ENCODE data around the gene TSC1.
A peak's percentile ranks its signal among the peaks of the same experiment; 100 is the strongest.

The TSC1 gene

DNA sequence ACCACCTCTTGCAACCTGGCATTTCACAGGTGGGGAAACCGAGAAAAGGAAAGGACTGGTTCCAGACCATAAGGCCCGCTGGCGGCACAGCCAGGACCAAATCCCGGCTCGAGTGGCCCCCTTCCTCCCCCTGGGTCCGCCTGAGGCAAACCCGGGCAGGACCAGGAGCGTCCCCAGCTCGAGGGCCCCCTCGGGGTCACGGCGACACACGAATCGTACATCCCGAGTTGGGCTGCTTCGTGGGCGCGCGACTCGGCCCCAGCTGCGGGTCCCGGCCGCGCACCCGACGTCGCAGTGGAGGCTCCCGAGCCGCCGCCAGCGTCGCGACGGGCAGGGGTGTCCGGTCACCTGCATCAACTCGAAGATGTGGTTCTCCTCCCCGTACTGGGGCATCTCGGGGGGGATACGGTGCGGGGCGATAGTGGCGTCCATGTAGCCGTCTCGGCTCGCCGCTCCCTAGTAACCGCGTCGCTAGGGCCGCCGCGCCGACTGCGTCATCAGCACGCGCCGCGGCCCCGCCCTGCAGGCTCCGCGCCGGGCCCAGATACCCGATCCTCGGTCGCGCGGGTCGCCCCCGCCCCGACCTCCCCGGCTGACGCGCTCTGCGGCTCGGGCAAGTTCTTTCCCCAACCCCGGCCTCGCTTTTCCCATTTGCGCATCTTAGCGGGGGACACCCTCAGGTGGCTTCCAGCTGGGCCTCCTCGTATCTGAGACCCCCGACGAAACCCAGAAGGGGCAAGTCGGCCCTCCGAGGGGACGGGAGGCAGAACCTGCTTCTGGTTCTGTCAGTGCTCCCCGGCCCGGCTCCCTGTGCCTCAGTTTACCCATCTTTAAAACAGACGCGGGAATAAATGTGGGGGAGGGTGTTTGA lies 66.4 kb downstream of the TSC1 start, which contains the start of gene AK8 (continued):
- TF ChIP-seq ZNF600 (tag by site-specific recombination; IDR thresholded peaks at IDR 0.05) = no peak
- no peak for TF ChIP-seq ZNF266 (tag by site-specific recombination; IDR thresholded peaks at IDR 0.05; ENCODE audit: low read depth)
- TF ChIP-seq, protein P1, sequence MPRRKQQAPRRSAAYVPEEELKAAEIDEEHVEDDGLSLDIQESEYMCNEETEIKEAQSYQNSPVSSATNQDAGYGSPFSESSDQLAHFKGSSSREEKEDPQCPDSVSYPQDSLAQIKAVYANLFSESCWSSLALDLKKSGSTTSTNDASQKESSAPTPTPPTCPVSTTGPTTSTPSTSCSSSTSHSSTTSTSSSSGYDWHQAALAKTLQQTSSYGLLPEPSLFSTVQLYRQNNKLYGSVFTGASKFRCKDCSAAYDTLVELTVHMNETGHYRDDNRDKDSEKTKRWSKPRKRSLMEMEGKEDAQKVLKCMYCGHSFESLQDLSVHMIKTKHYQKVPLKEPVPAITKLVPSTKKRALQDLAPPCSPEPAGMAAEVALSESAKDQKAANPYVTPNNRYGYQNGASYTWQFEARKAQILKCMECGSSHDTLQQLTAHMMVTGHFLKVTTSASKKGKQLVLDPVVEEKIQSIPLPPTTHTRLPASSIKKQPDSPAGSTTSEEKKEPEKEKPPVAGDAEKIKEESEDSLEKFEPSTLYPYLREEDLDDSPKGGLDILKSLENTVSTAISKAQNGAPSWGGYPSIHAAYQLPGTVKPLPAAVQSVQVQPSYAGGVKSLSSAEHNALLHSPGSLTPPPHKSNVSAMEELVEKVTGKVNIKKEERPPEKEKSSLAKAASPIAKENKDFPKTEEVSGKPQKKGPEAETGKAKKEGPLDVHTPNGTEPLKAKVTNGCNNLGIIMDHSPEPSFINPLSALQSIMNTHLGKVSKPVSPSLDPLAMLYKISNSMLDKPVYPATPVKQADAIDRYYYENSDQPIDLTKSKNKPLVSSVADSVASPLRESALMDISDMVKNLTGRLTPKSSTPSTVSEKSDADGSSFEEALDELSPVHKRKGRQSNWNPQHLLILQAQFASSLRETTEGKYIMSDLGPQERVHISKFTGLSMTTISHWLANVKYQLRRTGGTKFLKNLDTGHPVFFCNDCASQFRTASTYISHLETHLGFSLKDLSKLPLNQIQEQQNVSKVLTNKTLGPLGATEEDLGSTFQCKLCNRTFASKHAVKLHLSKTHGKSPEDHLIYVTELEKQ (tag by site-specific recombination; IDR thresholded peaks at IDR 0.05; ENCODE audit: borderline replicate concordance) = 0 out of 2 replicates have a peak, but pooled peaks have one; percentile 5
- TF ChIP-seq, protein P2, sequence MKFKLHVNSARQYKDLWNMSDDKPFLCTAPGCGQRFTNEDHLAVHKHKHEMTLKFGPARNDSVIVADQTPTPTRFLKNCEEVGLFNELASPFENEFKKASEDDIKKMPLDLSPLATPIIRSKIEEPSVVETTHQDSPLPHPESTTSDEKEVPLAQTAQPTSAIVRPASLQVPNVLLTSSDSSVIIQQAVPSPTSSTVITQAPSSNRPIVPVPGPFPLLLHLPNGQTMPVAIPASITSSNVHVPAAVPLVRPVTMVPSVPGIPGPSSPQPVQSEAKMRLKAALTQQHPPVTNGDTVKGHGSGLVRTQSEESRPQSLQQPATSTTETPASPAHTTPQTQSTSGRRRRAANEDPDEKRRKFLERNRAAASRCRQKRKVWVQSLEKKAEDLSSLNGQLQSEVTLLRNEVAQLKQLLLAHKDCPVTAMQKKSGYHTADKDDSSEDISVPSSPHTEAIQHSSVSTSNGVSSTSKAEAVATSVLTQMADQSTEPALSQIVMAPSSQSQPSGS (tag by site-specific recombination; IDR thresholded peaks at IDR 0.05; ENCODE audit: low read depth) = no peak
- TF ChIP-seq KLF7 (tag by site-specific recombination; IDR thresholded peaks at IDR 0.05; ENCODE audit: borderline replicate concordance) = peak; percentile 75; the same call in 1 of the 2 replicates
- TF ChIP-seq ZNF2 (tag by site-specific recombination; IDR thresholded peaks at IDR 0.05) = no peak
- no peak for TF ChIP-seq ZNF223 (tag by site-specific recombination; IDR thresholded peaks at IDR 0.05)
- no peak for TF ChIP-seq ZNF677 (tag by site-specific recombination; IDR thresholded peaks at IDR 0.05)
- TF ChIP-seq, protein P3, sequence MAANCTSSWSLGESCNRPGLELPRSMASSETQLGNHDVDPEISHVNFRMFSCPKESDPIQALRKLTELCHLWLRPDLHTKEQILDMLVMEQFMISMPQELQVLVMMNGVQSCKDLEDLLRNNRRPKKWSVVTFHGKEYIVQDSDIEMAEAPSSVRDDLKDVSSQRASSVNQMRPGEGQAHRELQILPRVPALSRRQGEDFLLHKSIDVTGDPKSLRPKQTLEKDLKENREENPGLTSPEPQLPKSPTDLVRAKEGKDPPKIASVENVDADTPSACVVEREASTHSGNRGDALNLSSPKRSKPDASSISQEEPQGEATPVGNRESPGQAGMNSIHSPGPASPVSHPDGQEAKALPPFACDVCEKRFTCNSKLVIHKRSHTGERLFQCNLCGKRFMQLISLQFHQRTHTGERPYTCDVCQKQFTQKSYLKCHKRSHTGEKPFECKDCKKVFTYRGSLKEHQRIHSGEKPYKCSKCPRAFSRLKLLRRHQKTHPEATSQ (tag by site-specific recombination; IDR thresholded peaks at IDR 0.05) = 0 out of 2 replicates have a peak, but pooled peaks have one; percentile 45
- TF ChIP-seq ZNF473 (tag by site-specific recombination; IDR thresholded peaks at IDR 0.05) = no peak
- TF ChIP-seq, protein P4, sequence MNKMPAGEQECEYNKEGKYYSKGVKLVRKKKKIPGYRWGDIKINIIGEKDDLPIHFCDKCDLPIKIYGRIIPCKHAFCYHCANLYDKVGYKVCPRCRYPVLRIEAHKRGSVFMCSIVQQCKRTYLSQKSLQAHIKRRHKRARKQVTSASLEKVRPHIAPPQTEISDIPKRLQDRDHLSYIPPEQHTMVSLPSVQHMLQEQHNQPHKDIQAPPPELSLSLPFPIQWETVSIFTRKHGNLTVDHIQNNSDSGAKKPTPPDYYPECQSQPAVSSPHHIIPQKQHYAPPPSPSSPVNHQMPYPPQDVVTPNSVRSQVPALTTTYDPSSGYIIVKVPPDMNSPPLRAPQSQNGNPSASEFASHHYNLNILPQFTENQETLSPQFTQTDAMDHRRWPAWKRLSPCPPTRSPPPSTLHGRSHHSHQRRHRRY (tag by site-specific recombination; IDR thresholded peaks at IDR 0.05) = no peak
- TF ChIP-seq ZNF274 (IDR thresholded peaks at IDR 0.05; ENCODE audit: low read length) = no peak
- TF ChIP-seq ZNF274 (tag by site-specific recombination; IDR thresholded peaks at IDR 0.05; ENCODE audit: borderline replicate concordance) = no peak
- TF ChIP-seq, protein P5, sequence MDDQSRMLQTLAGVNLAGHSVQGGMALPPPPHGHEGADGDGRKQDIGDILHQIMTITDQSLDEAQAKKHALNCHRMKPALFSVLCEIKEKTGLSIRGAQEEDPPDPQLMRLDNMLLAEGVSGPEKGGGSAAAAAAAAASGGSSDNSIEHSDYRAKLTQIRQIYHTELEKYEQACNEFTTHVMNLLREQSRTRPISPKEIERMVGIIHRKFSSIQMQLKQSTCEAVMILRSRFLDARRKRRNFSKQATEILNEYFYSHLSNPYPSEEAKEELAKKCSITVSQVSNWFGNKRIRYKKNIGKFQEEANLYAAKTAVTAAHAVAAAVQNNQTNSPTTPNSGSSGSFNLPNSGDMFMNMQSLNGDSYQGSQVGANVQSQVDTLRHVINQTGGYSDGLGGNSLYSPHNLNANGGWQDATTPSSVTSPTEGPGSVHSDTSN (CRISPR knock-in tag; IDR thresholded peaks at IDR 0.05) = 0 out of 2 replicates have a peak, but pooled peaks have one; percentile 54
- TF ChIP-seq ZNF114 (tag by site-specific recombination; IDR thresholded peaks at IDR 0.05) = no peak
- no peak for TF ChIP-seq ZNF658 (tag by site-specific recombination; IDR thresholded peaks at IDR 0.05)
- 0 out of 2 replicates have a peak, but pooled peaks have one; percentile 31 for TF ChIP-seq ZNF24 (tag by site-specific recombination; IDR thresholded peaks at IDR 0.05)
- TF ChIP-seq, protein P6, sequence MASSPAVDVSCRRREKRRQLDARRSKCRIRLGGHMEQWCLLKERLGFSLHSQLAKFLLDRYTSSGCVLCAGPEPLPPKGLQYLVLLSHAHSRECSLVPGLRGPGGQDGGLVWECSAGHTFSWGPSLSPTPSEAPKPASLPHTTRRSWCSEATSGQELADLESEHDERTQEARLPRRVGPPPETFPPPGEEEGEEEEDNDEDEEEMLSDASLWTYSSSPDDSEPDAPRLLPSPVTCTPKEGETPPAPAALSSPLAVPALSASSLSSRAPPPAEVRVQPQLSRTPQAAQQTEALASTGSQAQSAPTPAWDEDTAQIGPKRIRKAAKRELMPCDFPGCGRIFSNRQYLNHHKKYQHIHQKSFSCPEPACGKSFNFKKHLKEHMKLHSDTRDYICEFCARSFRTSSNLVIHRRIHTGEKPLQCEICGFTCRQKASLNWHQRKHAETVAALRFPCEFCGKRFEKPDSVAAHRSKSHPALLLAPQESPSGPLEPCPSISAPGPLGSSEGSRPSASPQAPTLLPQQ (tag by site-specific recombination; IDR thresholded peaks at IDR 0.05) = peak; percentile 92
- no peak for TF ChIP-seq GFI1B (tag by site-specific recombination; IDR thresholded peaks at IDR 0.05)
- no peak for TF ChIP-seq ZNF202 (tag by site-specific recombination; IDR thresholded peaks at IDR 0.05; ENCODE audit: borderline replicate concordance)
- TF ChIP-seq SP2 (tag by site-specific recombination; IDR thresholded peaks at IDR 0.05) = no peak
- TF ChIP-seq OSR2 (tag by site-specific recombination; IDR thresholded peaks at IDR 0.05) = 0 out of 2 replicates have a peak, but pooled peaks have one; percentile 7
- TF ChIP-seq MZF1 (tag by site-specific recombination; IDR thresholded peaks at IDR 0.05; ENCODE audit: borderline replicate concordance) = no peak
- no peak for TF ChIP-seq ZNF354C (tag by site-specific recombination; IDR thresholded peaks at IDR 0.05; ENCODE audit: borderline replicate concordance, low read depth)
- TF ChIP-seq ZNF670 (tag by site-specific recombination; IDR thresholded peaks at IDR 0.05; ENCODE audit: low read depth) = no peak
- no peak for TF ChIP-seq OVOL3 (tag by site-specific recombination; IDR thresholded peaks at IDR 0.05)
- peak; percentile 73 for TF ChIP-seq KLF1 (tag by site-specific recombination; IDR thresholded peaks at IDR 0.05)
- peak; percentile 64; the same call in 1 of the 2 replicates for TF ChIP-seq ZFP69B (tag by site-specific recombination; IDR thresholded peaks at IDR 0.05)
